HCT116 (cell line): ENCODE measurements around the gene PLEKHA6. TPM values are rescaled to one million over a fixed set of nuclear protein-coding genes. Genes with fewer than 3 reads are reported as not detected.

Experiments
- ATAC-seq: fragments of 200-7000 bp; cut with Tn5 transposase; 2 replicates; pipeline ENCODE4 v1.9.1; 2020; ENCODE audit warnings: mild to moderate bottlenecking, moderate library complexity
- BruUV-seq: library from RNA; stranded (reverse); fragments of 400-500 nt; replicated peaks from 2 replicates; lab custom pipeline; 2021; lab: Mats Ljungman, UMichigan
- CTCF ChIA-PET: fragments of 300-600 bp; sonication (Branson Sonifier 250); formaldehyde crosslinking; loops from one replicate; lab custom pipeline; 2021; ENCODE audit warnings: antibody characterized with exemption; lab: Charles Lee
- POLR2A ChIA-PET: fragments of 300-600, 350-600 bp; sonication (Branson Sonifier 250); formaldehyde crosslinking; loops from one replicate; lab custom pipeline; 2021; ENCODE audit warnings: antibody characterized with exemption; lab: Charles Lee
- RAD21 ChIA-PET, 2 experiments: fragments of 300-600 bp; sonication (Branson Sonifier 250); formaldehyde crosslinking; loops; one replicate each; lab custom pipeline; 2023; ENCODE audit warnings: low total read pairs in 2 of 2; ENCODE audit not compliant: uncharacterized antibody in 2 of 2, unreplicated experiment in 2 of 2, low non-redundant PET in 1 of 2; lab: Charles Lee
- DNase-seq: peaks from one replicate; pipeline ENCODE4 v3.0.0-alpha.2; 2010; ENCODE audit warnings: low read depth, low spot score
- H2AFZ ChIP-seq: fragments of 200-600 bp; shearing (Covaris generic), sonication (generic); 2 replicates; pipeline ENCODE4 v1.6.1; 2017; ENCODE audit warnings: low read depth, mixed run types, mixed read lengths, antibody characterized with exemption, low read length; ENCODE audit not compliant: poor library complexity, severe bottlenecking
- H3K27ac ChIP-seq: 2 replicates; pipeline ENCODE4 v1.5.1; 2012; ENCODE audit warnings: low read depth, low read length
- H3K27me3 ChIP-seq: fragments of 200-600 bp; sonication (generic); 2 replicates; pipeline ENCODE4 v1.6.1; 2016; ENCODE audit warnings: mixed run types, low read length, mixed read lengths; ENCODE audit not compliant: insufficient read depth
- H3K36me3 ChIP-seq, 2 experiments: fragments of 200-500 bp in 1 of 2; fragments of 200-600 bp in 1 of 2; sonication (Bioruptor generic) in 1 of 2; sonication (generic) in 1 of 2; 2 replicates each; pipeline versions ENCODE4 v1.5.1 to v1.6.1; 2014 to 2016; ENCODE audit warnings: low read length in 2 of 2, inconsistent platforms in 1 of 2, mixed read lengths in 1 of 2, mixed run types in 1 of 2; ENCODE audit not compliant: insufficient read depth in 2 of 2, control insufficient read depth in 1 of 2
- H3K4me1 ChIP-seq, 2 experiments: fragments of 200-600 bp in 1 of 2; sonication (generic) in 1 of 2; 2 replicates each; pipeline versions ENCODE4 v1.5.1 to v1.6.1; 2012 to 2017; ENCODE audit warnings: low read length in 2 of 2, inconsistent platforms in 1 of 2, mild to moderate bottlenecking in 1 of 2, mixed read lengths in 1 of 2, mixed run types in 1 of 2, moderate library complexity in 1 of 2; ENCODE audit not compliant: insufficient read depth in 2 of 2, control insufficient read depth in 1 of 2
- H3K4me2 ChIP-seq: fragments of 200-600 bp; sonication (generic); 2 replicates; pipeline ENCODE4 v1.6.1; 2017; ENCODE audit warnings: mixed run types, low read length, mixed read lengths
- H3K4me3 ChIP-seq, 2 experiments: fragments of 200-600 bp in 1 of 2; sonication (generic) in 1 of 2; replicated peaks in 1 of 2; 2 replicates each; pipeline ENCODE4 v1.5.1; 2011 to 2016; ENCODE audit warnings: low read length in 2 of 2, control low read depth in 1 of 2, low read depth in 1 of 2, mild to moderate bottlenecking in 1 of 2, mixed read lengths in 1 of 2, mixed run types in 1 of 2
- H3K79me2 ChIP-seq: fragments of 200-600 bp; sonication (generic); 2 replicates; pipeline ENCODE4 v1.6.1; 2017; ENCODE audit warnings: mild to moderate bottlenecking, mixed run types, low read length, moderate library complexity, mixed read lengths; ENCODE audit not compliant: insufficient read depth
- H3K9ac ChIP-seq: fragments of 200-600 bp; sonication (generic); 2 replicates; pipeline ENCODE4 v1.6.1; 2016; ENCODE audit warnings: low read length, mixed read lengths
- H3K9me2 ChIP-seq: fragments of 200-600 bp; sonication (generic), shearing (Covaris generic); 2 replicates; pipeline ENCODE4 v1.6.1; 2017; ENCODE audit warnings: mixed run types, mild to moderate bottlenecking, moderate library complexity; ENCODE audit not compliant: insufficient read depth
- H3K9me3 ChIP-seq, 2 experiments: fragments of 200-500 bp in 1 of 2; fragments of 200-600 bp in 1 of 2; sonication (Bioruptor generic) in 1 of 2; sonication (generic) in 1 of 2; 2 replicates each; pipeline ENCODE4 v1.6.1; 2014 to 2017; ENCODE audit warnings: low read length in 2 of 2, mixed read lengths in 2 of 2, inconsistent platforms in 1 of 2, low read depth in 1 of 2, mild to moderate bottlenecking in 1 of 2, mixed run types in 1 of 2, moderate library complexity in 1 of 2; ENCODE audit not compliant: control insufficient read depth in 1 of 2, insufficient read depth in 1 of 2
- H4K20me1 ChIP-seq: fragments of 200-600 bp; sonication (generic), shearing (Covaris generic); 2 replicates; pipeline ENCODE4 v1.6.1; 2017; ENCODE audit warnings: mixed run types, mild to moderate bottlenecking, moderate library complexity; ENCODE audit not compliant: insufficient read depth
- CEBPB ChIP-seq: IDR thresholded peaks from 2 replicates; pipeline ENCODE4 v1.6.1; 2012; ENCODE audit warnings: low read depth
- POLR2A ChIP-seq: IDR thresholded peaks from 2 replicates; pipeline ENCODE4 v1.7.0; 2011; ENCODE audit warnings: borderline replicate concordance; ENCODE audit not compliant: insufficient read depth, insufficient read length; ENCODE audit errors: extremely low read depth
- POLR2AphosphoS5 ChIP-seq: IDR thresholded peaks from 2 replicates; pipeline ENCODE4 v1.6.1; 2011; ENCODE audit warnings: mild to moderate bottlenecking, low read depth, low read length, moderate library complexity
- SP1 ChIP-seq: IDR thresholded peaks from 2 replicates; pipeline ENCODE4 v1.6.1; 2012; ENCODE audit warnings: low read depth
- SRF ChIP-seq: IDR thresholded peaks from 2 replicates; pipeline ENCODE4 v1.6.1; 2012; ENCODE audit warnings: low read depth
- TCF7L2 ChIP-seq: IDR thresholded peaks from 2 replicates; pipeline ENCODE4 v1.7.0; 2011; ENCODE audit warnings: borderline replicate concordance, inconsistent platforms; ENCODE audit not compliant: insufficient read depth, insufficient read length; ENCODE audit errors: extremely low read depth
- intact Hi-C: fragments of 100-400 bp; cut with micrococcal nuclease; formaldehyde crosslinking; loops from 2 replicates; pipeline ENCODE4 v1.10.0; 2022
- total RNA-seq: library from RNA; stranded (reverse); gene quantifications from one replicate; pipeline ENCODE4 v1.2.1, GENCODE V29; 2021; ENCODE audit not compliant: unreplicated experiment
- TF ChIP-seq, protein P1 (sequence below): IDR thresholded peaks from 2 replicates; pipeline ENCODE4 v1.6.1; 2012; ENCODE audit warnings: low read depth

The PLEKHA6 gene
- total RNA-seq, 1 experiment from 2014 or later = 13.1 TPM

DNA sequence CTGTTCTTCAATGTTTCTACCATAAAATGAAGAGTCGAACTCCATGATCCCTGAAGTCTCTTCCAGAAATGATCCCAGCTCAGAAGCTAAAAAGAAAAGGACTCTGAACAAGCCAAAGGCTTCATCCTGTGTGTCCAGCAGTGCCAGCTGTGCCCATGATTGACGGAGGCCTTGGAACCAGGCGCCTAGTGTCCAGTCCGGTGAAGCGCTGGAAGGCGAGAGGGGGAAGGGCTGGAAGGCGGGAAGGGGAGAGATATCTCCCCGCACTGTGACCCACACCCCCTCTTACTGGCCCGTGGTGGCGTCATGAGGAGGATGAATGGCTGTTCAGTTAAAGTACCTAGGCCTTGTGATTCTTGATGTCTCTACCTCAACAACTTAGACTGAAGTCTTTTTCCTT lies 10.4 kb upstream of the PLEKHA6 start:
- Histone ChIP-seq H3K9me3 (no peaks in the 10 kb centered on the region), H3K4me3 (no peak overlapping the region), H3K27me3 (no peaks in the 10 kb centered on the region)
- BruUV-seq = no TSS peak
- CTCF ChIA-PET = interaction anchor here (0.9 kb wide), 1 partner anchor 29 kb away, joined by 3 read pairs; no protein-coding TSS in a partner anchor
- TF ChIP-seq POLR2AphosphoS5 = no peak
- TF ChIP-seq TCF7L2 = no peak
- no peak for TF ChIP-seq SRF
- no peak for TF ChIP-seq CEBPB
- TF ChIP-seq SP1 = no peak
- no peak for TF ChIP-seq POLR2A
- TF ChIP-seq, protein P1, sequence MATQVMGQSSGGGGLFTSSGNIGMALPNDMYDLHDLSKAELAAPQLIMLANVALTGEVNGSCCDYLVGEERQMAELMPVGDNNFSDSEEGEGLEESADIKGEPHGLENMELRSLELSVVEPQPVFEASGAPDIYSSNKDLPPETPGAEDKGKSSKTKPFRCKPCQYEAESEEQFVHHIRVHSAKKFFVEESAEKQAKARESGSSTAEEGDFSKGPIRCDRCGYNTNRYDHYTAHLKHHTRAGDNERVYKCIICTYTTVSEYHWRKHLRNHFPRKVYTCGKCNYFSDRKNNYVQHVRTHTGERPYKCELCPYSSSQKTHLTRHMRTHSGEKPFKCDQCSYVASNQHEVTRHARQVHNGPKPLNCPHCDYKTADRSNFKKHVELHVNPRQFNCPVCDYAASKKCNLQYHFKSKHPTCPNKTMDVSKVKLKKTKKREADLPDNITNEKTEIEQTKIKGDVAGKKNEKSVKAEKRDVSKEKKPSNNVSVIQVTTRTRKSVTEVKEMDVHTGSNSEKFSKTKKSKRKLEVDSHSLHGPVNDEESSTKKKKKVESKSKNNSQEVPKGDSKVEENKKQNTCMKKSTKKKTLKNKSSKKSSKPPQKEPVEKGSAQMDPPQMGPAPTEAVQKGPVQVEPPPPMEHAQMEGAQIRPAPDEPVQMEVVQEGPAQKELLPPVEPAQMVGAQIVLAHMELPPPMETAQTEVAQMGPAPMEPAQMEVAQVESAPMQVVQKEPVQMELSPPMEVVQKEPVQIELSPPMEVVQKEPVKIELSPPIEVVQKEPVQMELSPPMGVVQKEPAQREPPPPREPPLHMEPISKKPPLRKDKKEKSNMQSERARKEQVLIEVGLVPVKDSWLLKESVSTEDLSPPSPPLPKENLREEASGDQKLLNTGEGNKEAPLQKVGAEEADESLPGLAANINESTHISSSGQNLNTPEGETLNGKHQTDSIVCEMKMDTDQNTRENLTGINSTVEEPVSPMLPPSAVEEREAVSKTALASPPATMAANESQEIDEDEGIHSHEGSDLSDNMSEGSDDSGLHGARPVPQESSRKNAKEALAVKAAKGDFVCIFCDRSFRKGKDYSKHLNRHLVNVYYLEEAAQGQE = no peak
- TF ChIP-seq, all 23 proteins: peak for 0
- peaks cover 0 to 13% of the 10 kb centered on the region in 2 experiments; a peak in 1 of 4 replicates for H3K36me3 ChIP-seq
- H3K9me2 ChIP-seq = no peaks in the 10 kb centered on the region
- no peak overlapping the region for H3K9ac ChIP-seq
- ChIA-PET RAD21 (no interaction called here), POLR2A (no interaction called here)
- ATAC-seq = no peak
- H2AFZ ChIP-seq = no peak overlapping the region
- H3K79me2 ChIP-seq = peaks cover 3% of the 10 kb centered on the region; the same call in 1 of the 2 replicates
- no peaks in the 10 kb centered on the region for H4K20me1 ChIP-seq
- DNase-seq = no peak
- intact Hi-C loops = no loop called here
- no peaks in the 10 kb centered on the region for H3K4me1 ChIP-seq
- no peak overlapping the region for H3K4me2 ChIP-seq
- no peak overlapping the region for H3K27ac ChIP-seq
